ENCODE measurements around the gene ARHGAP33. TPM values are rescaled to one million over a fixed set of nuclear protein-coding genes. Genes with fewer than 3 reads are reported as not detected.
"Not testable (repeated sequence)": the region's sequence is repeated elsewhere in the genome, so short reads cannot be mapped to it uniquely, and the experiment has no call there.

The ARHGAP33 gene
- polyA plus RNA-seq, 1 experiment, result 1.2 TPM

- TF ChIP-seq CTCF (IDR thresholded peaks at IDR 0.05; ENCODE audit: low read depth, low read length), result no peak
- Histone ChIP-seq H3K27ac (ENCODE audit: low read depth, low read length) (no peak overlapping the region), H3K27me3 (ENCODE audit: control insufficient read depth, insufficient read depth, low read length) (no peaks in the 10 kb centered on the region), H3K9me3 (ENCODE audit: control insufficient read depth, insufficient read depth, low read length) (no peaks in the 10 kb centered on the region), H3K4me3 (ENCODE audit: low read depth, low read length) (no peak overlapping the region)
- DNase-seq (ENCODE audit: low read depth, low spot score), result no peak
- ChIA-PET POLR2A (no interaction called here), CTCF (no interaction called here)
Observed at GRCh38 chr19:35824150-35824549, 48.8 kb downstream of the ARHGAP33 start.

DNA sequence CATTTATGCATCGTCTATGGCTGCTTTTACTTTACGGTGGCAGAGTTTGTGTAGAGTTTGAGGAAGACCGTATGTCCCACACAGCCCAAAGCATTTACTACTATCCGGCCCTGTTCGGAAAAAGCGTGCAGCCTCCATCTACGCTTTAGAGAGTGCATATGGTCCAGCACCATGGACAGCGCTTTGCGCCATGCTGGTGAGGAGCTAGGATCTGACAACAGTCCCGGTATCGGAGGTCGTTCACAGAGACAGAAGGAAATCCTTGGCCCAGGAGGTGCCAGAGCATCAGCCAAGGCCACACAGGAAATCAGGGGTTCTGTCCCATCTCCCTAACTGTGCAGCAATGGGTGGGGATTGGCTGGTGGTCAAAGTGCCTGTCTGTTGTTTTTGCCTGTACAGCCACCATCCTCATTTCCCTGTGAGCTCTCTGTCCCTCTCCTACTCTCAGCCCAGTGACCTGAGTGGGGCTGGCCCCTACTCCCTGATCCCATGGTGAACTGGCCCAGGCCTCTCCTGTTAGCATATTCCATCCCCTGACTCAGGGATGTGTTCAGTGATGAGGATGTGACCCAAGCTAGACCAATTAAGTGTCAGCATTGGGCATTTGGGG lies 53.4 kb downstream of the ARHGAP33 start:
- Histone ChIP-seq H3K27me3 (ENCODE audit: control insufficient read depth, insufficient read depth, low read length) (peaks cover 2% of the 10 kb centered on the region), H3K4me3 (ENCODE audit: low read depth, low read length) (no peak overlapping the region), H3K27ac (ENCODE audit: low read depth, low read length) (no peak overlapping the region), H3K9me3 (ENCODE audit: control insufficient read depth, insufficient read depth, low read length) (no peaks in the 10 kb centered on the region)
- ChIA-PET POLR2A (interaction anchor here (0.7 kb wide), 1 partner anchor 51 kb away, joined by 3 read pairs; no protein-coding TSS in a partner anchor), CTCF (interaction anchor here (0.6 to 1.5 kb wide), 2 partner anchors 9 to 85 kb away, joined by 5 to 7 read pairs; no protein-coding TSS in a partner anchor)
- TF ChIP-seq CTCF (IDR thresholded peaks at IDR 0.05; ENCODE audit: low read depth, low read length), result no peak
- DNase-seq (ENCODE audit: low read depth, low spot score), result peak; percentile 23

DNA sequence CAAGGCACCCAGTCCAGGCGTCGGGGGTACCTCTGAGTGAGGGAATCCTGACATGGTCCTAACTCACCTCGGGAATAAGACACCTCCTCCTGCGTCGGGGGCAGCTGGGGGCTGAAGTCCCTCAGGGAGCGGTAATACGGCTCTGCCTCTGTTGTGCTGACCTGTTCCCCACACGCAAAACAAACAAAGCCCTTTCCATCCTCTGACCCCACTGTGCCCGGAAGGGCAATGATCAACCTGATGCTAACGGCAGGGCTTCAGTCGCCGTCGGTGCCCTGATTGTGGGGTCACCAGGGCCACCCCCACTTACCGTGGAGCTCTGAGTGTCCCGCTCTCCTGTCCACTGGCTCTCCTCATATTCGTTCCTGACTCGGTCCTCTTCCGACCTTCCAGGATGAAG lies 55.6 kb downstream of the ARHGAP33 start:
- DNase-seq (ENCODE audit: low read depth, low spot score), result no peak
- POLR2A ChIA-PET, result no interaction called here
- no peak for TF ChIP-seq CTCF (IDR thresholded peaks at IDR 0.05; ENCODE audit: low read depth, low read length)
- H3K9me3 ChIP-seq (ENCODE audit: control insufficient read depth, insufficient read depth, low read length), result no peaks in the 10 kb centered on the region
- peaks cover 2% of the 10 kb centered on the region for H3K27me3 ChIP-seq (ENCODE audit: control insufficient read depth, insufficient read depth, low read length)
- no peak overlapping the region for H3K27ac ChIP-seq (ENCODE audit: low read depth, low read length)
- no peak overlapping the region for H3K4me3 ChIP-seq (ENCODE audit: low read depth, low read length)
- CTCF ChIA-PET, result no interaction called here

GRCh38 chr19:35832054-35832453 lies 56.7 kb downstream of the ARHGAP33 start:
- Histone ChIP-seq H3K4me3 (ENCODE audit: low read depth, low read length) (no peak overlapping the region), H3K27me3 (ENCODE audit: control insufficient read depth, insufficient read depth, low read length) (peaks cover 4% of the 10 kb centered on the region), H3K9me3 (ENCODE audit: control insufficient read depth, insufficient read depth, low read length) (no peaks in the 10 kb centered on the region), H3K27ac (ENCODE audit: low read depth, low read length) (no peak overlapping the region)
- CTCF ChIA-PET, result no interaction called here
- no peak for TF ChIP-seq CTCF (IDR thresholded peaks at IDR 0.05; ENCODE audit: low read depth, low read length)
- DNase-seq (ENCODE audit: low read depth, low spot score), result no peak
- POLR2A ChIA-PET, result no interaction called here

DNA sequence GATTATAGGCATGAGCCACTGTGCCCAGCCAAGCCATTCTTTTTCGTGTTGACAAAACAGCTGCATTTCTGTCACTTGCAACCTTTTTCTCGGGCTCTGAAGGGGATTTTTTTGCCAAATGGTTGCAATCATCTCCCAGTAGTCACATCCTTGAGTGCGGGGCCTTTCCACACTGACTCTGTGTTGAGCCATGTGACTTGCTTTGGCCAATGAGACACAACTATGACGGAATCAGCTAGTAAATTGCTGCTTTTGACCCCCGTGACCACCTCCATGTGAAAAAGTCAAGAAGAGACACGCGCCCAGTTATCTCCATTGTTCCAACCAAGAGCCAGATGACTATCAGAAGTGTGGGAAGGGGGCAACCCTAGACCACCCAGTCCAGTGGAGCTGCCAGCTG lies 58.6 kb downstream of the ARHGAP33 start:
- CTCF ChIA-PET, result no interaction called here
- TF ChIP-seq CTCF (IDR thresholded peaks at IDR 0.05; ENCODE audit: low read depth, low read length), result no peak
- no peak for DNase-seq (ENCODE audit: low read depth, low spot score)
- H3K27me3 ChIP-seq (ENCODE audit: control insufficient read depth, insufficient read depth, low read length), result peaks cover 4% of the 10 kb centered on the region
- no peak overlapping the region for H3K27ac ChIP-seq (ENCODE audit: low read depth, low read length)
- H3K9me3 ChIP-seq (ENCODE audit: control insufficient read depth, insufficient read depth, low read length), result peaks cover 8% of the 10 kb centered on the region
- POLR2A ChIA-PET, result no interaction called here
- no peak overlapping the region for H3K4me3 ChIP-seq (ENCODE audit: low read depth, low read length)

DNA sequence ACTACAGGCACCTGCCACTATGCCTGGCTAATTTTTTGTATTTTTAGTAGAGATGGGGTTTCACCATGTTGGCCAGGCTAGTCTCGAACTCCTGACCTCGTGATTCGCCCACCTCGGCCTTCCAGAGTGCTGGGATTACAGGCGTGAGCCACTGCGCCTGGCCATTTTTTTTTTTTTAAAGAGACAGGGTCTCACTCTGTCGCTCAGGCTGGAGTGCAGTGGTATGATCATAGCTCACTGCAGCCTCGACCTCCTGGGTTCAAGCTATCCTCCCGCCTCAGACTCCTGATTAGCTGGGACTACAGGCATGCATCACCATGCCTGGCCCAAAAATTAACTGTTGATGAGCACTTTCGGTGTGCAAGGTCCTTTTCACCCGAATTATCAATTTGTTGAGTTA lies 60.7 kb downstream of the ARHGAP33 start:
- CTCF ChIA-PET; H3K27ac ChIP-seq (ENCODE audit: low read depth, low read length); POLR2A ChIA-PET; DNase-seq (ENCODE audit: low read depth, low spot score); H3K27me3 ChIP-seq (ENCODE audit: control insufficient read depth, insufficient read depth, low read length); H3K4me3 ChIP-seq (ENCODE audit: low read depth, low read length): not testable (repeated sequence)
- H3K9me3 ChIP-seq (ENCODE audit: control insufficient read depth, insufficient read depth, low read length), result peaks cover 13% of the 10 kb centered on the region
